Stimulated activated CD8-positive, alpha-beta memory T cell treated with anti-CD3 and anti-CD28 coated beads, Interleukin-4, amount 100 ng/mL, for 24 hours (primary cell): ENCODE results near the gene CTSL.

ENCODE experiments used
- DNase-seq: peaks from one replicate; pipeline ENCODE4 v3.0.0-alpha.2; 2020; ENCODE audit warnings: low read depth

The CTSL gene

GRCh38 chr9:87701491-87701890 is 24.4 kb upstream of the CTSL start:
- no peak for DNase-seq

GRCh38 chr9:87701931-87702421 is 23.9 kb upstream of the CTSL start:
- no peak for DNase-seq

GRCh38 chr9:87702921-87703320 is 23.0 kb upstream of the CTSL start:
- no peak for DNase-seq

- DNase-seq = no peak
Observed at GRCh38 chr9:87703636-87704276, 22.2 kb upstream of the CTSL start.

GRCh38 chr9:87704342-87704741 is 21.6 kb upstream of the CTSL start:
- DNase-seq = no peak

GRCh38 chr9:87706066-87706739 is 19.7 kb upstream of the CTSL start:
- DNase-seq = no peak

GRCh38 chr9:87707805-87708506 is 18.0 kb upstream of the CTSL start:
- DNase-seq = no peak

GRCh38 chr9:87708546-87708945 is 17.4 kb upstream of the CTSL start:
- DNase-seq = no peak

- DNase-seq = no peak
Observed at GRCh38 chr9:87708986-87709728, 16.8 kb upstream of the CTSL start.

- no peak for DNase-seq
Observed at GRCh38 chr9:87710443-87710842, 15.5 kb upstream of the CTSL start.

- no peak for DNase-seq
Observed at GRCh38 chr9:87711857-87712800, 13.8 kb upstream of the CTSL start.

- DNase-seq = no peak
Observed at GRCh38 chr9:87712801-87713277, 13.1 kb upstream of the CTSL start.

GRCh38 chr9:87713278-87713987 is 12.5 kb upstream of the CTSL start:
- no peak for DNase-seq

GRCh38 chr9:87713988-87714330 is 12.0 kb upstream of the CTSL start:
- DNase-seq = no peak

GRCh38 chr9:87714819-87715218 is 11.1 kb upstream of the CTSL start:
- no peak for DNase-seq

- DNase-seq = no peak
Observed at GRCh38 chr9:87716141-87716540, 9.8 kb upstream of the CTSL start.

GRCh38 chr9:87717456-87717855 is 8.5 kb upstream of the CTSL start:
- DNase-seq = no peak

- DNase-seq = no peak
Observed at GRCh38 chr9:87718231-87718630, 7.7 kb upstream of the CTSL start.

- DNase-seq = no peak
Observed at GRCh38 chr9:87718852-87719612, 6.9 kb upstream of the CTSL start.

- DNase-seq = no peak
Observed at GRCh38 chr9:87720173-87720572, 5.7 kb upstream of the CTSL start.
